ENCODE data around the gene CNTN6.
"Not testable (repeated sequence)": the region's sequence is repeated elsewhere in the genome, so short reads cannot be mapped to it uniquely, and the experiment has no call there.

The CNTN6 gene

GRCh38 chr3:1275495-1275894 is 182.7 kb downstream of the CNTN6 start:
- DNase-seq (ENCODE audit: low read depth, low spot score): no peak

GRCh38 chr3:1287815-1288214 is 195.0 kb downstream of the CNTN6 start:
- DNase-seq (ENCODE audit: low read depth, low spot score): no peak

- no peak for DNase-seq (ENCODE audit: low read depth, low spot score)
Observed at GRCh38 chr3:1288805-1289494, 196.1 kb downstream of the CNTN6 start.

- DNase-seq (ENCODE audit: low read depth, low spot score): no peak
Observed at GRCh38 chr3:1292571-1293071, 199.8 kb downstream of the CNTN6 start.

- no peak for DNase-seq (ENCODE audit: low read depth, low spot score)
Observed at GRCh38 chr3:1294586-1294985, 201.8 kb downstream of the CNTN6 start.

- no peak for DNase-seq (ENCODE audit: low read depth, low spot score)
Observed at GRCh38 chr3:1318296-1319005, 225.6 kb downstream of the CNTN6 start.

GRCh38 chr3:1326546-1326945 is 233.7 kb downstream of the CNTN6 start:
- no peak for DNase-seq (ENCODE audit: low read depth, low spot score)

GRCh38 chr3:1330107-1330506 is 237.3 kb downstream of the CNTN6 start:
- no peak for DNase-seq (ENCODE audit: low read depth, low spot score)

- no peak for DNase-seq (ENCODE audit: low read depth, low spot score)
Observed at GRCh38 chr3:1346386-1346785, 253.6 kb downstream of the CNTN6 start.

- no peak for DNase-seq (ENCODE audit: low read depth, low spot score)
Observed at GRCh38 chr3:1348547-1348946, 255.7 kb downstream of the CNTN6 start.

- no peak for DNase-seq (ENCODE audit: low read depth, low spot score)
Observed at GRCh38 chr3:1350885-1351284, 258.1 kb downstream of the CNTN6 start.

- DNase-seq (ENCODE audit: low read depth, low spot score): no peak
Observed at GRCh38 chr3:1355691-1356090, 262.9 kb downstream of the CNTN6 start.

- DNase-seq (ENCODE audit: low read depth, low spot score): no peak
Observed at GRCh38 chr3:1356101-1356500, 263.3 kb downstream of the CNTN6 start.

- DNase-seq (ENCODE audit: low read depth, low spot score): no peak
Observed at GRCh38 chr3:1365528-1365927, 272.7 kb downstream of the CNTN6 start.

- no peak for DNase-seq (ENCODE audit: low read depth, low spot score)
Observed at GRCh38 chr3:1374471-1374870, 281.6 kb downstream of the CNTN6 start.

GRCh38 chr3:1375145-1375544 is 282.3 kb downstream of the CNTN6 start:
- no peak for DNase-seq (ENCODE audit: low read depth, low spot score)

- DNase-seq (ENCODE audit: low read depth, low spot score): no peak
Observed at GRCh38 chr3:1380926-1381646, 288.3 kb downstream of the CNTN6 start.

GRCh38 chr3:1381647-1382036 is 288.8 kb downstream of the CNTN6 start:
- no peak for DNase-seq (ENCODE audit: low read depth, low spot score)

GRCh38 chr3:1387396-1387905 is 294.6 kb downstream of the CNTN6 start:
- not testable (repeated sequence) for DNase-seq (ENCODE audit: low read depth, low spot score)

- no peak for DNase-seq (ENCODE audit: low read depth, low spot score)
Observed at GRCh38 chr3:1394188-1394587, 301.4 kb downstream of the CNTN6 start.

GRCh38 chr3:1400571-1400970 is 307.7 kb downstream of the CNTN6 start:
- DNase-seq (ENCODE audit: low read depth, low spot score): no peak

- no peak for DNase-seq (ENCODE audit: low read depth, low spot score)
Observed at GRCh38 chr3:1404270-1404962, 311.6 kb downstream of the CNTN6 start.

Data from activated naive CD8-positive, alpha-beta T cell treated with anti-CD3 and anti-CD28 coated beads, Interleukin-2, amount 50 U/mL, for 16 hours (primary cell).